Measurements from ENCODE around the gene CD300LD. TPM values are rescaled to one million over a fixed set of nuclear protein-coding genes. Genes with fewer than 3 reads are reported as not detected.

Gene CD300LD
- total RNA-seq, 2 donors from 2014 or later = not detected

- DNase-seq (ENCODE audit: low spot score) (no peak), ATAC-seq (peak; percentile 37 to 62)
- Mint-ChIP-seq H3K9me3 (no peaks in the 10 kb centered on the region), H3K36me3 (no peaks in the 10 kb centered on the region), H3K27me3 (peaks cover 38 to 42% of the 10 kb centered on the region in 2 donors), H3K27ac (no peak overlapping the region), H3K4me3 (no peak overlapping the region), H3K4me1 (ENCODE audit: low read depth in 2 of 2) (peaks cover 5 to 11% of the 10 kb centered on the region in 2 donors)
Measured at GRCh38 chr17:74601944-74602572, 10.0 kb upstream of the CD300LD start.

- no peak overlapping the region for H3K27ac Mint-ChIP-seq
- no peak for ATAC-seq
- no peak overlapping the region for H3K4me3 Mint-ChIP-seq
- peaks cover 31 to 33% of the 10 kb centered on the region in 2 donors for H3K27me3 Mint-ChIP-seq
- peaks cover 5 to 11% of the 10 kb centered on the region in 2 donors for H3K4me1 Mint-ChIP-seq (ENCODE audit: low read depth in 2 of 2)
- H3K36me3 Mint-ChIP-seq = no peaks in the 10 kb centered on the region
- DNase-seq (ENCODE audit: low spot score) = no peak
- H3K9me3 Mint-ChIP-seq = no peaks in the 10 kb centered on the region
Measured at GRCh38 chr17:74599448-74599939, 7.4 kb upstream of the CD300LD start.

GRCh38 chr17:74599023-74599399, 6.9 kb upstream of the CD300LD start:
- Mint-ChIP-seq H3K9me3 (no peaks in the 10 kb centered on the region), H3K4me1 (ENCODE audit: low read depth in 2 of 2) (peaks cover 5 to 11% of the 10 kb centered on the region in 2 donors), H3K4me3 (no peak overlapping the region), H3K27ac (no peak overlapping the region), H3K27me3 (peaks cover 31 to 33% of the 10 kb centered on the region in 2 donors), H3K36me3 (no peaks in the 10 kb centered on the region)
- DNase-seq (ENCODE audit: low spot score) (no peak), ATAC-seq (no peak)

GRCh38 chr17:74598346-74599022, 6.4 kb upstream of the CD300LD start:
- peaks cover 5 to 11% of the 10 kb centered on the region in 2 donors for H3K4me1 Mint-ChIP-seq (ENCODE audit: low read depth in 2 of 2)
- ATAC-seq (no peak), DNase-seq (ENCODE audit: low spot score) (no peak)
- H3K27ac Mint-ChIP-seq = no peak overlapping the region
- no peaks in the 10 kb centered on the region for H3K36me3 Mint-ChIP-seq
- H3K4me3 Mint-ChIP-seq = no peak overlapping the region
- peaks cover 34 to 36% of the 10 kb centered on the region in 2 donors for H3K27me3 Mint-ChIP-seq
- H3K9me3 Mint-ChIP-seq = no peaks in the 10 kb centered on the region

GRCh38 chr17:74597069-74597790, 5.1 kb upstream of the CD300LD start:
- no peaks in the 10 kb centered on the region for H3K9me3 Mint-ChIP-seq
- H3K4me3 Mint-ChIP-seq = no peak overlapping the region
- H3K27me3 Mint-ChIP-seq = peaks cover 39 to 45% of the 10 kb centered on the region in 2 donors
- no peak overlapping the region for H3K27ac Mint-ChIP-seq
- H3K4me1 Mint-ChIP-seq (ENCODE audit: low read depth in 2 of 2) = peaks cover 7 to 8% of the 10 kb centered on the region in 2 donors
- DNase-seq (ENCODE audit: low spot score) = no peak
- ATAC-seq = no peak
- no peaks in the 10 kb centered on the region for H3K36me3 Mint-ChIP-seq

- Mint-ChIP-seq H3K4me1 (ENCODE audit: low read depth in 2 of 2) (peaks cover 8 to 10% of the 10 kb centered on the region in 2 donors), H3K9me3 (no peaks in the 10 kb centered on the region), H3K4me3 (no peak overlapping the region), H3K27ac (no peak overlapping the region), H3K36me3 (no peaks in the 10 kb centered on the region), H3K27me3 (peaks cover 40 to 47% of the 10 kb centered on the region in 2 donors)
- DNase-seq (ENCODE audit: low spot score) = no peak
- ATAC-seq = no peak
Measured at GRCh38 chr17:74595037-74595750, 3.1 kb upstream of the CD300LD start.

- DNase-seq (ENCODE audit: low spot score) (no peak), ATAC-seq (no peak)
- H3K4me1 Mint-ChIP-seq (ENCODE audit: low read depth in 2 of 2) = peaks cover 5 to 10% of the 10 kb centered on the region in 2 donors
- H3K9me3 Mint-ChIP-seq = no peaks in the 10 kb centered on the region
- H3K36me3 Mint-ChIP-seq = no peaks in the 10 kb centered on the region
- no peak overlapping the region for H3K4me3 Mint-ChIP-seq
- H3K27ac Mint-ChIP-seq = no peak overlapping the region
- peaks cover 28 to 42% of the 10 kb centered on the region in 2 donors for H3K27me3 Mint-ChIP-seq
Measured at GRCh38 chr17:74591503-74591902, 580 bp downstream of the CD300LD start.

GRCh38 chr17:74585711-74586110, 6.4 kb downstream of the CD300LD start:
- no peaks in the 10 kb centered on the region for H3K36me3 Mint-ChIP-seq

GRCh38 chr17:74584292-74585060, 7.6 kb downstream of the CD300LD start:
- H3K36me3 Mint-ChIP-seq = no peaks in the 10 kb centered on the region
- no peak for ATAC-seq
- H3K4me1 Mint-ChIP-seq (ENCODE audit: low read depth in 2 of 2) = peaks cover 0 to 4% of the 10 kb centered on the region in 2 donors
- no peaks in the 10 kb centered on the region for H3K9me3 Mint-ChIP-seq
- DNase-seq (ENCODE audit: low spot score) = no peak
- peaks cover 7 to 10% of the 10 kb centered on the region in 2 donors for H3K27me3 Mint-ChIP-seq
- no peak overlapping the region for H3K4me3 Mint-ChIP-seq
- H3K27ac Mint-ChIP-seq = no peak overlapping the region

More at GRCh38 chr17:74585711-74586110, 6.4 kb downstream of the CD300LD start:
- H3K27me3 Mint-ChIP-seq = peaks cover 15 to 16% of the 10 kb centered on the region in 2 donors
- H3K9me3 Mint-ChIP-seq = no peaks in the 10 kb centered on the region
- no peak for ATAC-seq
- DNase-seq (ENCODE audit: low spot score) = no peak
- no peaks in the 10 kb centered on the region for H3K4me1 Mint-ChIP-seq (ENCODE audit: low read depth in 2 of 2)
- no peak overlapping the region for H3K27ac Mint-ChIP-seq
- H3K4me3 Mint-ChIP-seq = no peak overlapping the region

- Mint-ChIP-seq H3K4me3 (no peak overlapping the region), H3K27ac (no peak overlapping the region), H3K9me3 (no peaks in the 10 kb centered on the region), H3K36me3 (no peaks in the 10 kb centered on the region), H3K27me3 (peaks cover 0 to 5% of the 10 kb centered on the region in 2 donors), H3K4me1 (ENCODE audit: low read depth in 2 of 2) (peaks cover 5 to 7% of the 10 kb centered on the region in 2 donors)
- ATAC-seq (no peak), DNase-seq (ENCODE audit: low spot score) (no peak)
Measured at GRCh38 chr17:74582633-74583032, 9.4 kb downstream of the CD300LD start.

GRCh38 chr17:74579900-74580299, 12.2 kb downstream of the CD300LD start:
- Mint-ChIP-seq H3K27ac (no peak overlapping the region), H3K4me3 (no peak overlapping the region), H3K27me3 (peaks cover 10 to 25% of the 10 kb centered on the region in 2 donors), H3K36me3 (no peaks in the 10 kb centered on the region), H3K4me1 (ENCODE audit: low read depth in 2 of 2) (peaks cover 5 to 7% of the 10 kb centered on the region in 2 donors), H3K9me3 (no peaks in the 10 kb centered on the region)
- ATAC-seq (no peak), DNase-seq (ENCODE audit: low spot score) (no peak)

GRCh38 chr17:74578979-74579378, 13.1 kb downstream of the CD300LD start:
- no peak for ATAC-seq
- Mint-ChIP-seq H3K27me3 (peaks cover 10 to 31% of the 10 kb centered on the region in 2 donors), H3K9me3 (no peaks in the 10 kb centered on the region), H3K27ac (no peak overlapping the region), H3K4me1 (ENCODE audit: low read depth in 2 of 2) (peaks cover 5 to 7% of the 10 kb centered on the region in 2 donors), H3K36me3 (no peaks in the 10 kb centered on the region), H3K4me3 (no peak overlapping the region)
- no peak for DNase-seq (ENCODE audit: low spot score)
